ENCODE results near the gene ARID2.
A peak's percentile ranks its signal among the peaks of the same experiment; 100 is the strongest.

The ARID2 gene

GRCh38 chr12:45721369-45721768 lies 8.1 kb upstream of the ARID2 start:
- DNase-seq = no peak

- DNase-seq = no peak
Observed at GRCh38 chr12:45721954-45722353, 7.6 kb upstream of the ARID2 start.

- peak; percentile 11 for DNase-seq
Observed at GRCh38 chr12:45725631-45726602, 3.6 kb upstream of the ARID2 start.

GRCh38 chr12:45726603-45727300 lies 2.8 kb upstream of the ARID2 start:
- DNase-seq = peak; percentile 23

- peak; percentile 79 for DNase-seq
Observed at GRCh38 chr12:45727301-45727979, 2.1 kb upstream of the ARID2 start.

GRCh38 chr12:45727980-45728629 lies 1.4 kb upstream of the ARID2 start:
- DNase-seq = no peak

- DNase-seq = peak; percentile 95
Observed at GRCh38 chr12:45728630-45729232, 775 bp upstream of the ARID2 start.

GRCh38 chr12:45730084-45730347 lies 510 bp downstream of the ARID2 start:
- peak; percentile 39 for DNase-seq

- DNase-seq = peak; percentile 50
Observed at GRCh38 chr12:45730348-45731189, 1.1 kb downstream of the ARID2 start.

- DNase-seq = no peak
Observed at GRCh38 chr12:45731190-45731775, 1.8 kb downstream of the ARID2 start.

GRCh38 chr12:45732250-45732649 lies 2.7 kb downstream of the ARID2 start:
- DNase-seq = no peak

- DNase-seq = no peak
Observed at GRCh38 chr12:45732936-45733335, 3.4 kb downstream of the ARID2 start.

- no peak for DNase-seq
Observed at GRCh38 chr12:45737638-45738037, 8.1 kb downstream of the ARID2 start.

GRCh38 chr12:45742590-45742989 lies 13.1 kb downstream of the ARID2 start:
- DNase-seq = no peak

- no peak for DNase-seq
Observed at GRCh38 chr12:45743247-45743646, 13.7 kb downstream of the ARID2 start.

- no peak for DNase-seq
Observed at GRCh38 chr12:45745861-45746277, 16.4 kb downstream of the ARID2 start.

- no peak for DNase-seq
Observed at GRCh38 chr12:45756666-45757065, 27.2 kb downstream of the ARID2 start.

GRCh38 chr12:45757172-45757571 lies 27.7 kb downstream of the ARID2 start:
- no peak for DNase-seq

GRCh38 chr12:45760333-45760732 lies 30.8 kb downstream of the ARID2 start:
- DNase-seq = no peak

GRCh38 chr12:45762185-45763110 lies 32.9 kb downstream of the ARID2 start:
- no peak for DNase-seq

Measured in activated gamma-delta T cell treated with Interleukin-2 at 50 U/mL for 16 hours (primary cell).